K562 (cell line): Measurements from ENCODE around the gene CFAP157. TPM values are rescaled to one million over a fixed set of nuclear protein-coding genes. Genes with fewer than 3 reads are reported as not detected.
A peak's percentile ranks its signal among the peaks of the same experiment; 100 is the strongest.

Experiments
- ATAC-seq: fragments of 200-7000 bp; cut with Tn5 transposase; 3 replicates; pipeline ENCODE4 v1.9.1; 2020; ENCODE audit warnings: moderate library complexity
- BruUV-seq: library from RNA; stranded (reverse); fragments of 400-500 nt; replicated peaks from 2 replicates; lab custom pipeline; 2021; lab: Mats Ljungman, UMichigan
- CTCF ChIA-PET: fragments of 300-600 bp; formaldehyde crosslinking; extraction: SDS; loops from one replicate; lab custom pipeline; 2021; ENCODE audit warnings: low intra/inter-chr PET ratio; lab: Yijun Ruan, JAX
- POLR2A ChIA-PET: fragments of 300-600, 350-650 bp; sonication (Branson Sonifier 250); formaldehyde crosslinking; extraction: SDS; loops from one replicate; lab custom pipeline; 2021; ENCODE audit warnings: antibody characterized with exemption, inconsistent platforms; lab: Yijun Ruan, JAX
- DNase-seq, 4 experiments: peaks; one replicate each; pipeline versions ENCODE4 v3.0.0 to v3.0.0-alpha.2; 2011 to 2018; ENCODE audit warnings: low spot score in 3 of 4, mixed read lengths in 3 of 4; ENCODE audit errors: extremely low read depth in 1 of 4
- FAIRE-seq: peaks from 2 replicates; lab custom pipeline; 2011; peaks lifted over from hg19 to GRCh38; lab: Jason Lieb, UNC
- H2AFZ ChIP-seq: 2 replicates; pipeline ENCODE4 v1.6.0; 2011; ENCODE audit warnings: low read depth, low read length, control low read depth, inconsistent platforms
- H3K27ac ChIP-seq: fragments of 200-600 bp; 3 replicates; pipeline ENCODE4 v1.8.0; 2011; ENCODE audit warnings: low read depth, mild to moderate bottlenecking, control low read depth, inconsistent platforms, low read length, moderate library complexity, mixed read lengths; ENCODE audit errors: extremely low read depth
- H3K27me3 ChIP-seq, 2 experiments: fragments of 300-600 bp in 1 of 2; 2 replicates in 1 of 2; 3 replicates in 1 of 2; pipeline versions ENCODE4 v1.6.0 to v1.8.0; 2011; ENCODE audit warnings: inconsistent platforms in 2 of 2, low read length in 2 of 2, mild to moderate bottlenecking in 1 of 2, mixed read lengths in 1 of 2, moderate library complexity in 1 of 2; ENCODE audit not compliant: control insufficient read depth in 2 of 2, insufficient read depth in 2 of 2
- H3K36me3 ChIP-seq: fragments of 300-600 bp; 3 replicates; pipeline ENCODE4 v1.8.0; 2011; ENCODE audit warnings: mild to moderate bottlenecking, low read length, inconsistent platforms; ENCODE audit not compliant: control insufficient read depth, insufficient read depth
- H3K4me1 ChIP-seq, 2 experiments: fragments of 200-600 bp in 1 of 2; replicated peaks in 1 of 2; 2 replicates in 1 of 2; 3 replicates in 1 of 2; pipeline versions ENCODE4 v1.5.1 to v1.8.0; 2011; ENCODE audit warnings: inconsistent platforms in 2 of 2, low read length in 2 of 2, mild to moderate bottlenecking in 1 of 2, mixed read lengths in 1 of 2, moderate library complexity in 1 of 2; ENCODE audit not compliant: control insufficient read depth in 2 of 2, insufficient read depth in 2 of 2
- H3K4me2 ChIP-seq: 2 replicates; pipeline ENCODE4 v1.6.1; 2011; ENCODE audit warnings: low read length, control low read depth, inconsistent platforms, mixed read lengths; ENCODE audit not compliant: insufficient read depth
- H3K4me3 ChIP-seq: fragments of 200-600 bp; sonication (generic), shearing (Covaris generic); 2 replicates; pipeline ENCODE4 v1.5.1; 2016; ENCODE audit warnings: control low read depth, inconsistent platforms
- H3K79me2 ChIP-seq: fragments of 200-600 bp; 3 replicates; pipeline ENCODE4 v1.8.0; 2011; ENCODE audit warnings: low read length, inconsistent platforms; ENCODE audit not compliant: control insufficient read depth, insufficient read depth
- H3K9ac ChIP-seq, 2 experiments: 2 replicates each; pipeline versions ENCODE4 v1.6.0 to v1.6.1; 2011; ENCODE audit warnings: low read depth in 2 of 2, low read length in 2 of 2, control low read depth in 1 of 2, inconsistent platforms in 1 of 2, mild to moderate bottlenecking in 1 of 2, mixed read lengths in 1 of 2; ENCODE audit not compliant: insufficient read depth in 1 of 2
- H3K9me1 ChIP-seq: one replicate; pipeline ENCODE4 v1.6.0; 2011; ENCODE audit warnings: inconsistent platforms, mild to moderate bottlenecking, low read length, moderate library complexity; ENCODE audit not compliant: control insufficient read depth, insufficient read depth
- H3K9me3 ChIP-seq: replicated peaks from 2 replicates; pipeline ENCODE4 v1.5.1; 2011; ENCODE audit warnings: low read depth, low read length, inconsistent platforms; ENCODE audit not compliant: control insufficient read depth, insufficient read depth
- H4K20me1 ChIP-seq: replicated peaks from 2 replicates; pipeline ENCODE4 v1.6.1; 2011; ENCODE audit warnings: low read length, inconsistent platforms, mixed read lengths; ENCODE audit not compliant: control insufficient read depth, insufficient read depth
- BCLAF1 ChIP-seq, 2 experiments: fragments of 450-650 bp in 1 of 2; IDR thresholded peaks; 2 replicates each; pipeline ENCODE4 v1.6.1; 2011 to 2017; ENCODE audit warnings: low read depth in 2 of 2, antibody characterized with exemption in 1 of 2, borderline replicate concordance in 1 of 2, low read length in 1 of 2, mild to moderate bottlenecking in 1 of 2, mixed read lengths in 1 of 2; ENCODE audit not compliant: control insufficient read depth in 1 of 2
- BCOR ChIP-seq: fragments of 450-650 bp; IDR thresholded peaks from 2 replicates; pipeline ENCODE4 v1.6.1; 2016
- BHLHE40 ChIP-seq: IDR thresholded peaks from 2 replicates; pipeline ENCODE4 v1.6.1; 2011; ENCODE audit warnings: low read length, improper control_type of control experiment
- KDM1A ChIP-seq, 2 experiments: fragments of 450-650 bp; IDR thresholded peaks; 2 replicates each; pipeline ENCODE4 v1.6.1; 2016; ENCODE audit warnings: mild to moderate bottlenecking in 2 of 2
- MCM7 ChIP-seq, 2 experiments: fragments of 450-650 bp; IDR thresholded peaks; 2 replicates each; pipeline ENCODE4 v1.6.1; 2016 to 2018
- RBM25 ChIP-seq: fragments of 200-400 bp; formaldehyde crosslinking; IDR thresholded peaks from 2 replicates; pipeline ENCODE4 v1.6.1; 2018; ENCODE audit warnings: low read length, low read depth, moderate library complexity; ENCODE audit not compliant: severe bottlenecking
- SMARCA5 ChIP-seq: fragments of 450-650 bp; IDR thresholded peaks from 2 replicates; pipeline ENCODE4 v1.6.1; 2016
- TBL1XR1 ChIP-seq, 2 experiments: IDR thresholded peaks; 2 replicates each; pipeline ENCODE4 v1.6.1; 2012; ENCODE audit warnings: improper control_type of control experiment in 2 of 2, low read length in 2 of 2, mild to moderate bottlenecking in 1 of 2
- THAP12 ChIP-seq: fragments of 250-450 bp; sonication (Bioruptor Pico); IDR thresholded peaks from 2 replicates; pipeline ENCODE4 v1.9.0; 2021; ENCODE audit warnings: mild to moderate bottlenecking, inconsistent platforms
- ZNF24 ChIP-seq: fragments of 450-650 bp; IDR thresholded peaks from 2 replicates; pipeline ENCODE4 v1.6.1; 2016
- ZNF280A ChIP-seq: fragments of 450-650 bp; IDR thresholded peaks from 2 replicates; pipeline ENCODE4 v1.6.1; 2018; ENCODE audit warnings: mild to moderate bottlenecking, low read depth; ENCODE audit not compliant: partially characterized antibody
- WGBS: fragments of 100-300 bp; shearing (Covaris generic); methylation state at CpG from one replicate; pipeline ENCODE4 v1.1.6; 2016; ENCODE audit warnings: low coverage, mixed read lengths; ENCODE audit not compliant: insufficient coverage; ENCODE audit errors: missing lambda C conversion rate; 5-methylcytosine and 5-hydroxymethylcytosine counted together
- in situ Hi-C: fragments of 300-500 bp; cut with MboI; formaldehyde crosslinking; loops from 4 replicates; pipeline ENCODE4 v1.15.0; 2018; ENCODE audit warnings: inconsistent platforms, mixed read lengths
- intact Hi-C: fragments of 100-400 bp; cut with micrococcal nuclease; formaldehyde crosslinking; loops from 2 replicates; pipeline ENCODE4 v1.14.2; 2022
- polyA plus RNA-seq, 8 experiments: library from polyadenylated mRNA; depleted of rRNA in 4 of 8; stranded (reverse) in 5 of 8; unstranded in 3 of 8; fragments of >200 nt; fragmentation: Nextera tagmentation in 2 of 8; fragmentation: Illumina TruSeq in 1 of 8; extraction: Ambion mirVana in 2 of 8; extraction: Trizol in 1 of 8; gene quantifications; 2 replicates each; pipeline versions ENCODE4 v1.2.1 to v1.2.3, GENCODE V29; 2011 to 2014; ENCODE audit warnings: inconsistent platforms in 1 of 8, missing spikeins in 1 of 8
- total RNA-seq, 7 experiments: library from RNA; depleted of rRNA in 6 of 7; stranded (reverse); fragments of >200 nt in 6 of 7; fragmentation: Illumina TruSeq in 2 of 7; extraction: Trizol in 2 of 7; gene quantifications; 2 replicates each; pipeline versions ENCODE4 v1.2.1 to v1.2.3, GENCODE V29; 2011 to 2021; ENCODE audit warnings: low replicate concordance in 1 of 7

The CFAP157 gene
- total and polyA plus RNA-seq, 9 of the 15 experiments (the other 6 are each of a cell fraction or from before 2014, with no cell fraction given), result 0.03 TPM; not detected in 8

GRCh38 chr9:127765418-127765817, 58.6 kb downstream of the CFAP157 start:
- Histone ChIP-seq H4K20me1 (no peaks in the 10 kb centered on the region), H3K9ac (no peak overlapping the region), H3K4me2 (no peak overlapping the region), H3K4me3 (no peak overlapping the region), H2AFZ (no peak overlapping the region), H3K36me3 (no peaks in the 10 kb centered on the region), H3K79me2 (no peaks in the 10 kb centered on the region), H3K4me1 (peaks cover 21 to 35% of the 10 kb centered on the region in 2 experiments), H3K27me3 (no peaks in the 10 kb centered on the region; a peak in 1 of 5 replicates), H3K9me1 (peaks cover 3% of the 10 kb centered on the region), H3K9me3 (no peaks in the 10 kb centered on the region), H3K27ac (no peak overlapping the region)
- 0% methylated on average over 1 of the region's 1 CpG for WGBS
- FAIRE-seq (no peak), ATAC-seq (no peak), DNase-seq (no peak)
- BruUV-seq, result no TSS peak
- TF ChIP-seq THAP12 (no peak), BCOR (peak; percentile 80), ZNF280A (no peak), BCLAF1 (IDR thresholded peaks at IDR 0.05; ENCODE audit: borderline replicate concordance in 1 of 2, control insufficient read depth in 1 of 2, low read depth in 2 of 2, low read length in 1 of 2) (no peak), TBL1XR1 (IDR thresholded peaks at IDR 0.05; ENCODE audit: low read length in 2 of 2) (no peak), BHLHE40 (0 out of 2 replicates have a peak, but pooled peaks have one; percentile 24), RBM25 (peak; percentile 84), KDM1A (IDR thresholded peaks at IDR 0.05) (peak; percentile 10 to 40; a peak in 1 of 4 replicates), SMARCA5 (peak; percentile 40; the same call in 1 of the 2 replicates), MCM7 (IDR thresholded peaks at IDR 0.05) (no peak), ZNF24 (peak; percentile 89)
- intact Hi-C loops, result loop anchor here (2.0 kb wide), 1 partner anchor 105 kb away; no protein-coding TSS in a partner anchor
- in situ Hi-C loops, result loop anchor here (25.0 kb wide), 1 partner anchor 597 kb away; the partner anchor contains the start of gene URM1
- POLR2A ChIA-PET, result no interaction called here
- CTCF ChIA-PET, result no interaction called here
